H1 (cell line): ENCODE data around the gene RPL3. TPM values are rescaled to one million over a fixed set of nuclear protein-coding genes. Genes with fewer than 3 reads are reported as not detected.

Experiments used
- CTCF ChIA-PET: fragments of 300-600 bp; sonication (Branson Sonifier 250); formaldehyde crosslinking; loops from one replicate; lab custom pipeline; 2021; ENCODE audit not compliant: partially characterized antibody; lab: Charles Lee
- POLR2A ChIA-PET: fragments of 300-600 bp; sonication (Branson Sonifier 250); formaldehyde crosslinking; loops from one replicate; lab custom pipeline; 2021; ENCODE audit warnings: inconsistent platforms; ENCODE audit not compliant: partially characterized antibody; lab: Charles Lee
- DNase-seq, 2 experiments: peaks; one replicate each; pipeline versions ENCODE4 v3.0.0 to v3.0.0-alpha.2; 2010 to 2022; ENCODE audit warnings: low spot score in 2 of 2, low read depth in 1 of 2, mixed read lengths in 1 of 2
- FAIRE-seq: peaks from 2 replicates; lab custom pipeline; 2011; peaks lifted over from hg19 to GRCh38; lab: Jason Lieb, UNC
- H2AFZ ChIP-seq: 2 replicates; pipeline ENCODE4 v1.8.1; 2012; ENCODE audit warnings: low read length, inconsistent platforms
- H2AK5ac ChIP-seq: 2 replicates; pipeline ENCODE4 v1.6.1; 2013; ENCODE audit warnings: low read depth, low read length
- H2BK120ac ChIP-seq: replicated peaks from 2 replicates; pipeline ENCODE3; 2013; ENCODE audit warnings: low read depth, low read length, inconsistent platforms
- H2BK12ac ChIP-seq: 2 replicates; pipeline ENCODE4 v1.6.1; 2013; ENCODE audit warnings: low read depth, low read length
- H2BK15ac ChIP-seq: 2 replicates; pipeline ENCODE4 v1.6.1; 2013; ENCODE audit warnings: low read length
- H2BK20ac ChIP-seq: 2 replicates; pipeline ENCODE4 v1.6.1; 2013; ENCODE audit warnings: low read length
- H2BK5ac ChIP-seq: 2 replicates; pipeline ENCODE4 v1.6.1; 2013; ENCODE audit warnings: low read depth, low read length
- H3K14ac ChIP-seq: 2 replicates; pipeline ENCODE4 v1.6.1; 2013; ENCODE audit warnings: inconsistent platforms; ENCODE audit not compliant: insufficient read length
- H3K18ac ChIP-seq: 2 replicates; pipeline ENCODE4 v1.6.1; 2013; ENCODE audit warnings: low read length; ENCODE audit errors: extremely low read depth
- H3K23ac ChIP-seq: 2 replicates; pipeline ENCODE4 v1.6.1; 2013; ENCODE audit warnings: inconsistent platforms; ENCODE audit not compliant: insufficient read length
- H3K23me2 ChIP-seq: 2 replicates; pipeline ENCODE4 v1.6.1; 2013; ENCODE audit warnings: low read depth, low read length
- H3K27ac ChIP-seq: 2 replicates; pipeline ENCODE4 v1.6.1; 2011; ENCODE audit warnings: low read depth, low read length, inconsistent platforms
- H3K27me3 ChIP-seq, 4 experiments: replicated peaks in 1 of 4; 1 replicate in 1 of 4; 2 replicates in 3 of 4; pipeline versions ENCODE4 v1.6.1 to v1.8.1; 2011 to 2013; ENCODE audit warnings: low read length in 3 of 4, mild to moderate bottlenecking in 3 of 4, inconsistent platforms in 2 of 4, mixed read lengths in 2 of 4, moderate library complexity in 1 of 4; ENCODE audit not compliant: control insufficient read depth in 3 of 4, insufficient read depth in 3 of 4; ENCODE audit errors: extremely low read depth in 1 of 4
- H3K36me3 ChIP-seq, 4 experiments: 2 replicates each; pipeline versions ENCODE4 v1.6.1 to v1.8.1; 2011 to 2013; ENCODE audit warnings: mild to moderate bottlenecking in 4 of 4, low read length in 3 of 4, moderate library complexity in 2 of 4, control low read depth in 1 of 4, inconsistent platforms in 1 of 4; ENCODE audit not compliant: insufficient read depth in 4 of 4, control insufficient read depth in 2 of 4
- H3K4ac ChIP-seq: replicated peaks from 2 replicates; pipeline ENCODE3; 2013; ENCODE audit warnings: low read length, low read depth, mixed read lengths, inconsistent platforms; ENCODE audit not compliant: insufficient read length
- H3K4me1 ChIP-seq, 4 experiments: replicated peaks in 1 of 4; 1 replicate in 1 of 4; 2 replicates in 3 of 4; pipeline versions ENCODE4 v1.6.1 to v1.8.1; 2011 to 2013; ENCODE audit warnings: low read length in 3 of 4, inconsistent platforms in 2 of 4, mixed read lengths in 1 of 4; ENCODE audit not compliant: insufficient read depth in 4 of 4, control insufficient read depth in 3 of 4
- H3K4me2 ChIP-seq, 2 experiments: 2 replicates each; pipeline versions ENCODE4 v1.6.1 to v1.8.1; 2011 to 2013; ENCODE audit warnings: low read depth in 2 of 2, low read length in 2 of 2, control low read depth in 1 of 2, inconsistent platforms in 1 of 2, mild to moderate bottlenecking in 1 of 2; ENCODE audit not compliant: insufficient read depth in 1 of 2
- H3K4me3 ChIP-seq, 4 experiments: fragments of 200-600, 300-600 bp in 1 of 4; sonication (generic), shearing (Covaris generic), sonication (Bioruptor Twin) in 1 of 4; 2 replicates each; pipeline versions ENCODE4 v1.5.1 to v1.8.1; 2011 to 2016; ENCODE audit warnings: low read length in 4 of 4, low read depth in 3 of 4, control low read depth in 2 of 4, inconsistent platforms in 2 of 4, mild to moderate bottlenecking in 2 of 4, mixed read lengths in 1 of 4, moderate library complexity in 1 of 4; ENCODE audit not compliant: insufficient read depth in 2 of 4; ENCODE audit errors: extremely low read depth in 1 of 4
- H3K56ac ChIP-seq: replicated peaks from 2 replicates; pipeline ENCODE3; 2013; ENCODE audit warnings: low read depth, mild to moderate bottlenecking, mixed read lengths, low read length, inconsistent platforms; ENCODE audit not compliant: insufficient read length
- H3K79me1 ChIP-seq: 2 replicates; pipeline ENCODE4 v1.6.1; 2013; ENCODE audit warnings: low read depth, low read length, control low read depth
- H3K79me2 ChIP-seq, 2 experiments: 2 replicates each; pipeline versions ENCODE4 v1.6.1 to v1.8.1; 2012 to 2013; ENCODE audit warnings: low read length in 2 of 2, mild to moderate bottlenecking in 2 of 2, inconsistent platforms in 1 of 2; ENCODE audit not compliant: insufficient read depth in 2 of 2, control insufficient read depth in 1 of 2
- H3K9ac ChIP-seq, 4 experiments: replicated peaks in 1 of 4; 1 replicate in 1 of 4; 2 replicates in 3 of 4; pipeline versions ENCODE4 v1.6.1 to v1.8.1; 2011 to 2013; ENCODE audit warnings: low read depth in 3 of 4, low read length in 3 of 4, control low read depth in 2 of 4, mild to moderate bottlenecking in 2 of 4, moderate library complexity in 2 of 4, inconsistent platforms in 1 of 4; ENCODE audit errors: extremely low read depth in 1 of 4
- H3K9me3 ChIP-seq, 2 experiments: 2 replicates each; pipeline versions ENCODE4 v1.6.1 to v1.8.1; 2012 to 2013; ENCODE audit warnings: mild to moderate bottlenecking in 2 of 2, moderate library complexity in 2 of 2, control low read depth in 1 of 2, inconsistent platforms in 1 of 2, low read depth in 1 of 2, low read length in 1 of 2, mixed read lengths in 1 of 2; ENCODE audit not compliant: insufficient read depth in 2 of 2
- H4K20me1 ChIP-seq, 2 experiments: replicated peaks in 1 of 2; 2 replicates each; pipeline versions ENCODE3 to v1.8.1; 2011 to 2013; ENCODE audit warnings: inconsistent platforms in 2 of 2, low read length in 2 of 2, mild to moderate bottlenecking in 1 of 2; ENCODE audit not compliant: insufficient read depth in 2 of 2, control insufficient read depth in 1 of 2
- H4K5ac ChIP-seq: 2 replicates; pipeline ENCODE4 v1.6.1; 2013; ENCODE audit warnings: low read length, low read depth, mixed read lengths, inconsistent platforms; ENCODE audit not compliant: insufficient read length
- H4K8ac ChIP-seq: 2 replicates; pipeline ENCODE4 v1.8.0; 2013; ENCODE audit warnings: mild to moderate bottlenecking, moderate library complexity, low read length, inconsistent platforms; ENCODE audit not compliant: insufficient read depth; ENCODE audit errors: extremely low read depth
- H4K91ac ChIP-seq: replicated peaks from 2 replicates; pipeline ENCODE3; 2013; ENCODE audit warnings: low read length, mixed read lengths, inconsistent platforms; ENCODE audit not compliant: insufficient read length
- JUND ChIP-seq: IDR thresholded peaks from 2 replicates; pipeline ENCODE4 v1.6.1; 2011; ENCODE audit warnings: mild to moderate bottlenecking, improper control_type of control experiment, low read length
- RFX5 ChIP-seq: IDR thresholded peaks from 2 replicates; pipeline ENCODE4 v1.6.1; 2011; ENCODE audit warnings: low read depth, low read length, improper control_type of control experiment, borderline replicate concordance
- WGBS, 2 experiments: shearing (Covaris generic) in 1 of 2; methylation state at CpG; one replicate each; pipeline versions ENCODE4 v1.1.6 to v1.1.7; 2013 to 2015; ENCODE audit warnings: low lambda C conversion rate in 2 of 2, mixed read lengths in 2 of 2, inconsistent platforms in 1 of 2, low coverage in 1 of 2, missing lambda C conversion rate in 1 of 2; ENCODE audit not compliant: insufficient replicate concordance in 2 of 2, insufficient coverage in 1 of 2, insufficient read length in 1 of 2; ENCODE audit errors: extremely low coverage in 1 of 2, missing lambda C conversion rate in 1 of 2; 5-methylcytosine and 5-hydroxymethylcytosine counted together
- polyA plus RNA-seq, 7 experiments: library from polyadenylated mRNA; depleted of rRNA in 3 of 7; stranded (reverse) in 5 of 7; unstranded in 2 of 7; fragments of >200 nt in 5 of 7; fragments of 200-250 nt in 2 of 7; gene quantifications; 1 replicate in 5 of 7; 2 replicates in 1 of 7; 4 replicates in 1 of 7; pipeline versions ENCODE4 v1.2.1 to v1.2.3, GENCODE V29; 2011 to 2013; ENCODE audit warnings: missing spikeins in 2 of 7, mixed read lengths in 2 of 7
- total RNA-seq: library from RNA; stranded (reverse); fragmentation: NEBNext Ultra II Directional; extraction: Animal tissue kit (Norgen Biotek cat#: 25700); gene quantifications from 2 replicates; pipeline ENCODE4 v1.2.1, GENCODE V29; 2021

The RPL3 gene
- total and polyA plus RNA-seq, 2 of the 8 experiments (the other 6 are each of a cell fraction or from before 2014, with no cell fraction given), result 2,865 to 5,466 TPM

GRCh38 chr22:39308614-39309363 is 10.6 kb downstream of the RPL3 start:
- H3K36me3 ChIP-seq, result peaks cover 14 to 24% (median 19%) of the 10 kb centered on the region in 4 experiments
- no peak overlapping the region for H3K18ac ChIP-seq
- H3K4me1 ChIP-seq, result peaks cover 0 to 14% (median 12%) of the 10 kb centered on the region in 4 experiments; a peak in 5 of 7 replicates
- CTCF ChIA-PET, result interaction anchor here (0.6 to 6.1 kb wide), 36 partner anchors 9 to 337 kb away, joined by 3 to 80 read pairs (median 5); partner anchors contain the start of genes ATF4 and RPL3
- peak overlapping the region; percentile 34 for H4K91ac ChIP-seq
- H4K5ac ChIP-seq, result no peak overlapping the region
- POLR2A ChIA-PET, result interaction anchor here (0.6 to 37.3 kb wide), 14 partner anchors 8 to 1123 kb away, joined by 3 to 692 read pairs (median 8); partner anchors contain the start of genes RPL3 and SYNGR1
- no peaks in the 10 kb centered on the region for H3K27me3 ChIP-seq
- H3K9me3 ChIP-seq, result no peaks in the 10 kb centered on the region
- H3K4ac ChIP-seq, result no peak overlapping the region
- H3K4me3 ChIP-seq, result no peak overlapping the region
- no peak overlapping the region for H3K56ac ChIP-seq
- H4K8ac ChIP-seq, result peak overlapping the region; percentile 30; the same call in 1 of the 2 replicates
- peak overlapping the region; percentile 6; the same call in 1 of the 2 replicates for H2BK20ac ChIP-seq
- no peak overlapping the region for H2AK5ac ChIP-seq
- peak overlapping the region; percentile 1 to 7; a peak in 1 of 4 replicates for H3K4me2 ChIP-seq
- FAIRE-seq, result no peak
- H2BK15ac ChIP-seq, result 0 out of 2 replicates have a peak overlapping the region, but pooled peaks have one; percentile 90
- no peaks in the 10 kb centered on the region for H3K23me2 ChIP-seq
- H3K27ac ChIP-seq, result no peak overlapping the region; the same call in 1 of the 2 replicates
- H2AFZ ChIP-seq, result no peak overlapping the region
- no peaks in the 10 kb centered on the region for H3K79me1 ChIP-seq
- peaks cover 11 to 15% of the 10 kb centered on the region in 2 experiments for H4K20me1 ChIP-seq
- H2BK5ac ChIP-seq, result peak overlapping the region; percentile 14; the same call in 1 of the 2 replicates
- H3K79me2 ChIP-seq, result no peaks in the 10 kb centered on the region
- no peak overlapping the region for H3K9ac ChIP-seq
- H2BK120ac ChIP-seq, result no peak overlapping the region
- WGBS, 2 experiments, result 69% methylated on average over 24 of the region's 24 CpGs; no CpG with 5 or more reads in 1 of the 2 experiments
- H3K23ac ChIP-seq, result no peak overlapping the region
- no peak overlapping the region for H3K14ac ChIP-seq
- peak overlapping the region; percentile 62 for H2BK12ac ChIP-seq
- DNase-seq, result no peak
- TF ChIP-seq JUND (peak; percentile 3; the same call in 1 of the 2 replicates), RFX5 (no peak)
